Esophagus muscularis mucosa (tissue), 4 donors: ENCODE measurements around the gene TEX44. TPM values are rescaled to one million over a fixed set of nuclear protein-coding genes. Genes with fewer than 3 reads are reported as not detected.
"Not testable (repeated sequence)": the region's sequence is repeated elsewhere in the genome, so short reads cannot be mapped to it uniquely, and the experiment has no call there.

ENCODE experiments used
- DNase-seq: peaks from one replicate; pipeline ENCODE4 v3.0.0-alpha.2; 2017; ENCODE audit errors: extremely low spot score
- H3K27ac ChIP-seq, 4 donors: fragments of 200-600 bp; sonication (generic); replicated peaks in 1 of 4; 1 replicate in 3 of 4; 2 replicates in 1 of 4; pipeline ENCODE4 v1.5.1; 2016 to 2019; ENCODE audit warnings: mild to moderate bottlenecking in 1 of 4
- H3K27me3 ChIP-seq, 4 donors: fragments of 200-600 bp; sonication (generic); one replicate each; pipeline versions ENCODE4 v1.5.1 to v1.6.0; 2016 to 2019
- H3K36me3 ChIP-seq, 4 donors: fragments of 200-600 bp; sonication (generic); one replicate each; pipeline ENCODE4 v1.5.1; 2016 to 2019
- H3K4me1 ChIP-seq, 4 donors: fragments of 200-600 bp; sonication (generic); one replicate each; pipeline ENCODE4 v1.5.1; 2016 to 2019
- H3K4me3 ChIP-seq, 4 donors: fragments of 200-600 bp; sonication (generic); 1 replicate in 2 of 4; 2 replicates in 2 of 4; pipeline ENCODE4 v1.5.1; 2016 to 2019; ENCODE audit warnings: mild to moderate bottlenecking in 4 of 4, moderate library complexity in 1 of 4
- H3K9me3 ChIP-seq, 4 donors: fragments of 200-600 bp; sonication (generic); 1 replicate in 3 of 4; 2 replicates in 1 of 4; pipeline ENCODE4 v1.5.1; 2016 to 2019
- CTCF ChIP-seq, 3 experiments: fragments of 200-600 bp in 2 of 3; fragments of 450-650 bp in 1 of 3; sonication (generic) in 2 of 3; IDR thresholded peaks; one replicate each; pipeline ENCODE4 v1.5.1; 2017 to 2019; ENCODE audit warnings: antibody characterized with exemption in 3 of 3, mild to moderate bottlenecking in 2 of 3, moderate library complexity in 1 of 3
- EP300 ChIP-seq: sonication (generic); formaldehyde crosslinking; IDR thresholded peaks from one replicate; pipeline ENCODE4 v1.6.1; 2017; ENCODE audit warnings: antibody characterized with exemption
- POLR2A ChIP-seq: fragments of 450-650 bp; IDR thresholded peaks from one replicate; pipeline ENCODE4 v1.6.1; 2017; ENCODE audit warnings: antibody characterized with exemption, moderate library complexity, mild to moderate bottlenecking, low read depth
- POLR2AphosphoS5 ChIP-seq, 2 donors: sonication (generic); formaldehyde crosslinking; IDR thresholded peaks; one replicate each; pipeline ENCODE4 v1.6.1; 2017; ENCODE audit warnings: antibody characterized with exemption in 2 of 2
- WGBS: methylation state at CpG from one replicate; pipeline ENCODE4 v1.1.5; 2018; 5-methylcytosine and 5-hydroxymethylcytosine counted together
- intact Hi-C: fragments of 100-400 bp; cut with DNase I; formaldehyde crosslinking; loops from one replicate; pipeline ENCODE4 v1.15.1; 2023
- total RNA-seq, 4 donors: library from RNA; depleted of rRNA; stranded (reverse); fragments of >200 nt; gene quantifications; one replicate each; pipeline versions ENCODE4 v1.1.0 to v1.2.1, GENCODE V29; 2016

The TEX44 gene
- total RNA-seq, 4 donors from 2014 or later: not detected

GRCh38 chr2:231565887-231566594, 26.6 kb upstream of the TEX44 start:
- DNase-seq: no peak
- H3K36me3 ChIP-seq: no peaks in the 10 kb centered on the region
- no peak for TF ChIP-seq POLR2AphosphoS5 (IDR thresholded peaks at IDR 0.05)
- TF ChIP-seq POLR2A: no peak
- TF ChIP-seq EP300: no peak
- TF ChIP-seq CTCF (IDR thresholded peaks at IDR 0.05): no peak
- H3K4me3 ChIP-seq: no peak overlapping the region
- WGBS: 75% methylated on average over 4 of the region's 4 CpGs
- intact Hi-C loops: no loop called here
- peaks cover 0 to 3% (median 0%) of the 10 kb centered on the region in 4 donors for H3K4me1 ChIP-seq
- H3K27ac ChIP-seq: no peak overlapping the region
- no peaks in the 10 kb centered on the region for H3K27me3 ChIP-seq
- H3K9me3 ChIP-seq: peaks cover 0 to 3% (median 0%) of the 10 kb centered on the region in 4 donors

GRCh38 chr2:231567159-231567558, 25.5 kb upstream of the TEX44 start:
- Histone ChIP-seq H3K9me3 (peaks cover 0 to 3% (median 0%) of the 10 kb centered on the region in 4 donors), H3K27me3 (no peaks in the 10 kb centered on the region), H3K4me1 (peaks cover 0 to 3% (median 0%) of the 10 kb centered on the region in 4 donors), H3K27ac (no peak overlapping the region), H3K4me3 (no peak overlapping the region), H3K36me3 (no peaks in the 10 kb centered on the region)
- TF ChIP-seq CTCF (IDR thresholded peaks at IDR 0.05): no peak
- TF ChIP-seq EP300: no peak
- TF ChIP-seq POLR2AphosphoS5 (IDR thresholded peaks at IDR 0.05): no peak
- no peak for TF ChIP-seq POLR2A
- no peak for DNase-seq
- intact Hi-C loops: no loop called here
- WGBS: 98% methylated on average over 3 of the region's 3 CpGs

GRCh38 chr2:231568098-231568784, 24.4 kb upstream of the TEX44 start:
- Histone ChIP-seq H3K4me1 (peaks cover 0 to 3% (median under 1%) of the 10 kb centered on the region in 4 donors), H3K27me3 (no peaks in the 10 kb centered on the region), H3K27ac (no peak overlapping the region), H3K9me3 (peaks cover 0 to 3% (median 0%) of the 10 kb centered on the region in 4 donors), H3K36me3 (no peaks in the 10 kb centered on the region), H3K4me3 (no peak overlapping the region)
- intact Hi-C loops: no loop called here
- no peak for TF ChIP-seq POLR2AphosphoS5 (IDR thresholded peaks at IDR 0.05)
- TF ChIP-seq EP300: no peak
- TF ChIP-seq CTCF (IDR thresholded peaks at IDR 0.05): no peak
- no peak for TF ChIP-seq POLR2A
- DNase-seq: no peak
- WGBS: 83% methylated on average over 5 of the region's 6 CpGs

GRCh38 chr2:231568785-231569435, 23.8 kb upstream of the TEX44 start:
- no peaks in the 10 kb centered on the region for H3K27me3 ChIP-seq
- intact Hi-C loops: no loop called here
- H3K4me3 ChIP-seq: no peak overlapping the region
- peaks cover 0 to 5% (median 2%) of the 10 kb centered on the region in 4 donors for H3K4me1 ChIP-seq
- H3K9me3 ChIP-seq: peaks cover 0 to 3% (median 0%) of the 10 kb centered on the region in 4 donors
- H3K27ac ChIP-seq: no peak overlapping the region
- 86% methylated on average over 3 of the region's 7 CpGs for WGBS
- DNase-seq: no peak
- TF ChIP-seq POLR2A (no peak), CTCF (IDR thresholded peaks at IDR 0.05) (no peak), EP300 (no peak), POLR2AphosphoS5 (IDR thresholded peaks at IDR 0.05) (no peak)
- H3K36me3 ChIP-seq: no peaks in the 10 kb centered on the region

- intact Hi-C loops, H3K4me1 ChIP-seq, H3K36me3 ChIP-seq, H3K9me3 ChIP-seq, H3K27me3 ChIP-seq, DNase-seq, H3K27ac ChIP-seq, H3K4me3 ChIP-seq: not testable (repeated sequence)
- 89% methylated on average over 5 of the region's 5 CpGs for WGBS
Observed at GRCh38 chr2:231570915-231571314, 21.7 kb upstream of the TEX44 start.
